ENCODE measurements around the gene PUSL1. TPM values are rescaled to one million over a fixed set of nuclear protein-coding genes. Genes with fewer than 3 reads are reported as not detected.

The PUSL1 gene
- total and polyA plus RNA-seq, 2 of the 13 experiments (the other 11 are each of a cell fraction or from before 2014, with no cell fraction given) = 8.3 to 22.2 TPM

DNA sequence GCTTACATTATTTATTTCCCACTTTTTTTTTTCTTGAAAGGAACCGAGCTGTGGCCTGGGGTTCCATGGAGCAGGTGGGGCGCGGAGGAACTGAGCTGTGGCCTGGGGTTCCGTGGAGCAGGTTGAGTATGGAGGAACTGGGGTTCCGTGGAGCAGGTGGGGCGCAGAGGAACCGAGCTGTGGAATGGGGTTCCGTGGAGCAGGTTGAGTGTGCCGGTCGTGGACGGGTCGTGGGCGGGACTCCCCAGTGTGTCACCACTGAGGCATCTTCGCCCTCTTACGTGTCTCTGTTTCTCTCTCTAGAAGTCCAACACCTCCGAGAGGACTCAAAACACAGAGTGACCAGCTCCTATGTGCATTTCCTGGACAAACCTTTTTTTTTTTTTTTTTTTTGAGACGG is 29.4 kb upstream of the PUSL1 start:
- H3K79me2 ChIP-seq (ENCODE audit: insufficient read depth, low read length) = no peaks in the 10 kb centered on the region
- H3K27me3 ChIP-seq (ENCODE audit: control insufficient read depth in 1 of 2, insufficient read depth in 2 of 2, low read length in 2 of 2) = no peaks in the 10 kb centered on the region
- ATAC-seq (no peak), FAIRE-seq (no peak), DNase-seq (ENCODE audit: low spot score) (no peak)
- H2AFZ ChIP-seq (ENCODE audit: low read length) = no peak overlapping the region
- no peaks in the 10 kb centered on the region for H4K20me1 ChIP-seq (ENCODE audit: insufficient read depth, low read length)
- H3K36me3 ChIP-seq (replicated peaks in 1 of 2; ENCODE audit: control insufficient read depth in 1 of 2, insufficient read depth in 2 of 2, low read length in 2 of 2) = no peaks in the 10 kb centered on the region
- H3K9ac ChIP-seq (ENCODE audit: insufficient read depth, low read depth, low read length) = no peak overlapping the region
- POLR2A ChIA-PET = no interaction called here
- no peak overlapping the region for H3K27ac ChIP-seq (ENCODE audit: extremely low read length, insufficient read depth, low read length)
- H3K4me3 ChIP-seq (replicated peaks in 1 of 3; ENCODE audit: insufficient read depth in 1 of 3, low read depth in 2 of 3, low read length in 3 of 3) = no peak overlapping the region
- WGBS (ENCODE audit: low lambda C conversion rate) = 89% methylated on average over 17 of the region's 17 CpGs
- in situ Hi-C loops (cut with HindIII; ENCODE audit: extremely low pct_ligation_motif_present, low pct_unique_long_range_greater_than_20kb) = no loop called here
- BruUV-seq (replicated peaks) = no TSS peak
- H3K9me3 ChIP-seq (ENCODE audit: low read length) = no peaks in the 10 kb centered on the region
- intact Hi-C loops (cut with micrococcal nuclease; ENCODE audit: unreplicated experiment) = no loop called here
- no peak overlapping the region for H3K4me2 ChIP-seq (ENCODE audit: low read depth, low read length)
- H3K4me1 ChIP-seq (ENCODE audit: insufficient read depth, low read length) = peaks cover 56% of the 10 kb centered on the region
- CTCF ChIA-PET (ENCODE audit: low intra/inter-chr PET ratio, low total read pairs) = no interaction called here
- no peak for TF ChIP-seq ZSCAN20 (CRISPR knock-in tag; IDR thresholded peaks at IDR 0.05; ENCODE audit: borderline replicate concordance)
- no peak for TF ChIP-seq DMTF1 (CRISPR knock-in tag; IDR thresholded peaks at IDR 0.05)
- TF ChIP-seq CREBL2 (CRISPR knock-in tag; IDR thresholded peaks at IDR 0.05; ENCODE audit: borderline replicate concordance) = no peak
- no peak for TF ChIP-seq HNF4G (IDR thresholded peaks at IDR 0.05; ENCODE audit: borderline replicate concordance, low read depth, low read length)
- no peak for TF ChIP-seq HNF4G (CRISPR knock-in tag; IDR thresholded peaks at IDR 0.05; ENCODE audit: borderline replicate concordance, low read depth)
- TF ChIP-seq ZNF121 (CRISPR knock-in tag; IDR thresholded peaks at IDR 0.05) = no peak
- TF ChIP-seq ZNF33A (CRISPR knock-in tag; IDR thresholded peaks at IDR 0.05; ENCODE audit: borderline replicate concordance) = no peak
- TF ChIP-seq JUNB (CRISPR knock-in tag; IDR thresholded peaks at IDR 0.05; ENCODE audit: borderline replicate concordance) = no peak
- no peak for TF ChIP-seq KMT2B (CRISPR knock-in tag; IDR thresholded peaks at IDR 0.05)
- TF ChIP-seq AFF4 (CRISPR knock-in tag; IDR thresholded peaks at IDR 0.05) = no peak
- no peak for TF ChIP-seq ZNF615 (CRISPR knock-in tag; IDR thresholded peaks at IDR 0.05; ENCODE audit: borderline replicate concordance)
- no peak for TF ChIP-seq HDAC6 (IDR thresholded peaks at IDR 0.05; ENCODE audit: low read depth, low read length)
- TF ChIP-seq AGO1 (IDR thresholded peaks at IDR 0.05; ENCODE audit: low read depth, low read length, poor library complexity, severe bottlenecking) = no peak
- TF ChIP-seq, protein P1, sequence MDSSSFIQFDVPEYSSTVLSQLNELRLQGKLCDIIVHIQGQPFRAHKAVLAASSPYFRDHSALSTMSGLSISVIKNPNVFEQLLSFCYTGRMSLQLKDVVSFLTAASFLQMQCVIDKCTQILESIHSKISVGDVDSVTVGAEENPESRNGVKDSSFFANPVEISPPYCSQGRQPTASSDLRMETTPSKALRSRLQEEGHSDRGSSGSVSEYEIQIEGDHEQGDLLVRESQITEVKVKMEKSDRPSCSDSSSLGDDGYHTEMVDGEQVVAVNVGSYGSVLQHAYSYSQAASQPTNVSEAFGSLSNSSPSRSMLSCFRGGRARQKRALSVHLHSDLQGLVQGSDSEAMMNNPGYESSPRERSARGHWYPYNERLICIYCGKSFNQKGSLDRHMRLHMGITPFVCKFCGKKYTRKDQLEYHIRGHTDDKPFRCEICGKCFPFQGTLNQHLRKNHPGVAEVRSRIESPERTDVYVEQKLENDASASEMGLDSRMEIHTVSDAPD (CRISPR knock-in tag; IDR thresholded peaks at IDR 0.05) = no peak
- TF ChIP-seq KDM4B (CRISPR knock-in tag; IDR thresholded peaks at IDR 0.05) = no peak
- TF ChIP-seq MNT (IDR thresholded peaks at IDR 0.05) = no peak

All from HepG2 (cell line).